GM19397 (cell line): ENCODE data around the gene APMAP.
"Not testable (repeated sequence)": the region's sequence is repeated elsewhere in the genome, so short reads cannot be mapped to it uniquely, and the experiment has no call there.

ENCODE experiments used
- ATAC-seq: cut with Tn5 transposase; IDR thresholded peaks from one replicate; pipeline ENCODE4 v1.9.1; 2021; ENCODE audit warnings: mild to moderate bottlenecking, moderate library complexity; ENCODE audit not compliant: unreplicated experiment

The APMAP gene

GRCh38 chr20:24954151-24954550, 38.4 kb downstream of the APMAP start:
- no peak for ATAC-seq

DNA sequence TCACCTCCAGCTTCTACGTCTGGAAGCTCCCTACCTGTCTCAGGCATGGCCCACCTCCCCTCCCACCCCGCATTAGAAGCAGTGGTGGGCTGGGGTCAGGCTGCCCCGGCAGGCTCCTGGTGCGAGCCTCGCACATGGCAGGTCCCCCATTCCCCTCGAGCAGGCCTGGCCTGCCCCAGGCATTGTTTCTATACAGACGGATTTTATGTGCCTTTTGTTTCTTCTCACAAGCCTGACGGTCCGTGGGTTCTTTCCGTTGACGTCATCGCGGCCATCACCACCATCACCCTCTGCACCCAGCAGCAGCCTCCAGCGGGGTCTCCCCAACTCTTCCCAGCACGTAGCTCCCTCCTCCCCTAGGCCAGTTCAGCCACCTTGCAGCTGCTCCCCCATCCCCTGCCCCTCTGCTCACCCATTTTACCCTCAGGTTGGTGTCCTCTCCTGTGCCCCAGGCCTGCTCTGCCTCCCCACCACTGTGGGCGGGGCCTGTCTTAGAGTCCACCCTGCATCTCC, 38.9 kb downstream of the APMAP start:
- ATAC-seq = no peak

DNA sequence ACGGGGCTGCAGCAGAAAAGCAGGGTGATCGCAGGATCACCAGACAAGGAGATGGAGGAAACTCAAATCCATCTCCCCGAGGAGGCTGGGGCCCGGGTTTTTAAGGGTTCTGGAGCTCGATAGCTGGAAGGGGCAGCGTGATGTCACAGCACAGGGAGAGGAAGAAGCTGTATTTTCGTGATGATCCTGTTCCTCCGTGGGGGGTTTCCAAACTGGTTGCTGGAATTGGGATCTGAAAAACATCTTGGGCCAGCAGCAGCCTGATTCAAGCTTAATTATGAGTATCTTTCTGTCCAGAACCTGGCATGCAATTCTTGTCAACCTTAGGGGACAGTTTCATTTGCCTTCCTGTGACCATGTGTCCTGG, 39.4 kb downstream of the APMAP start:
- ATAC-seq = no peak

- no peak for ATAC-seq
Measured at GRCh38 chr20:24952376-24953208, 40.0 kb downstream of the APMAP start.

GRCh38 chr20:24951536-24952083, 40.9 kb downstream of the APMAP start:
- no peak for ATAC-seq

- no peak for ATAC-seq
Measured at GRCh38 chr20:24950836-24951525, 41.6 kb downstream of the APMAP start.

GRCh38 chr20:24950128-24950835, 42.3 kb downstream of the APMAP start:
- ATAC-seq = no peak

DNA sequence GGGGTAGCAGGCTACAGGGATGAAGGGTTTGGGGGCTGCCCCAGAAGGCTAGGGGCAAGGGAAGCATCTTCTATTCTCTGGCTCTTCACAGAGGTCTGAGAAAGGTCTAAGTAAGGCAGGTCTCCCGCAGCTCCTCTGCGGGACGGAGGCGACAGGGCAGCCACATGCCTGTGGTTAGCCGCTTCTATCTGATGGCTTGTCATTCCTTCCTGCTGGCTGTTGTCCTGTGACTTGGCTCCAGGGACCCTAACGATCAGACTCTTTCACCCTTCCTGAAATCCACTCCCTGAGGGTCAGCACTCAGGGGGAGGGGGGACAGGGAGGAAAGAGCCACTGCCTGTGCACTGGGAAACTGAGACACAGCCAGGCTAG, 42.8 kb downstream of the APMAP start:
- no peak for ATAC-seq

DNA sequence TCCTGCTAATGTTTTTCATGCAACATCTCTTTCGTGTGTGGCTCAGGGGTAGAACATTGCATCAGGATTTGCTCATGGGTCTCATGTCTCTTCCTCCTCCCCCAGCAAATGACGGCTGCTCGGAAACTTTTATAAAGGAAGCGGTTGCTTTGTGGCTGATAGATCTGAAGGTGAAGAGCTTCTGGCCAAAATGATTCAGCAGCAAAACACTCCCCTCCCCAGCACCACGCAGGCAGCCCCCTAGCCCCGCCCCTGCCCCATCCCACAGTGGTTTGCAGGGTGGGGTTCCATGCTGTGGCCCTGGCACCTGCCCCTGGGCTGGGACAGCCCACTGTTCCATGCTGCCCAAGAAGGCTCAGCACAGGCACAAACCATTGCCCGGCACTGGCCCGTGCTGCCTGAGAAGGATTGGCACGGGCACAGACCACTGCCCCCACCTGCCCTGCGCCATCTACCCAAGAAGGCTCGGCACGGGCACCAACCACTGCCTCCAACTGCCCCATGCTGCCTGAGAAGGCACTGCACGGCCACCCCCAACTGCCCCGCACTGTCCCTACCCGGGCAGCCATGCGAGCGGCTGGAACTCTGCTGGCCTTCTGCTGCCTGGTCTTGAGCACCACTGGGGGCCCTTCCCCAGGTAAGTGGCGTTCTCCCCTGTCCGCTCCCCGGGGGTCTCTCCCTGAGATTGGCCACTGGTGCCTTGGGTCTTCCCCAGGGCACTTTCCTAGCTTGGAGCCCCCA, 43.4 kb downstream of the APMAP start, which contains the start of gene CST7:
Gene CST7 (plus strand): TSS at position 331 of the 741 bp plus-strand sequence. CDS start 237 bp downstream, at position 568.
- ATAC-seq = no peak

GRCh38 chr20:24948396-24948938, 44.1 kb downstream of the APMAP start:
- ATAC-seq = not testable (repeated sequence)

DNA sequence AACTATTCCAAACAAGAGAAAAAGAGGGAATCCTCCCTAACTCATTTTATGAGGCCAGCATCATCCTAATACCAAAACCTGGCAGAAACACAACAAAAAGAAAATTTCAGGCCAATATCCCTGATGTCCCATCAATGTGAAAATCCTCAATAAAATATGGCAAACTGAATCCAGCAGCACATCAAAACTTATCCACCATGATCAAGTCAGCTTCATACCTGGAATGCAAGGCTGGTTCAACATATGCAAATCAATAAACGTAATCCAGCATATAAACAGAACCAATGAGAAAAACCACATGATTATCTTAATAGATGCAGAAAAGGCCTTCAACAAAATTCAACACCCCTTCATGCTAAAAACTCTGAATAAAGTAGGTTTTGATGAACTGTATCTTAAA, 46.2 kb downstream of the APMAP start:
- ATAC-seq = not testable (repeated sequence)

GRCh38 chr20:24943731-24944130, 48.8 kb downstream of the APMAP start:
- no peak for ATAC-seq

- no peak for ATAC-seq
Measured at GRCh38 chr20:24943196-24943595, 49.4 kb downstream of the APMAP start.

- ATAC-seq = no peak
Measured at GRCh38 chr20:24942679-24943078, 49.9 kb downstream of the APMAP start.

DNA sequence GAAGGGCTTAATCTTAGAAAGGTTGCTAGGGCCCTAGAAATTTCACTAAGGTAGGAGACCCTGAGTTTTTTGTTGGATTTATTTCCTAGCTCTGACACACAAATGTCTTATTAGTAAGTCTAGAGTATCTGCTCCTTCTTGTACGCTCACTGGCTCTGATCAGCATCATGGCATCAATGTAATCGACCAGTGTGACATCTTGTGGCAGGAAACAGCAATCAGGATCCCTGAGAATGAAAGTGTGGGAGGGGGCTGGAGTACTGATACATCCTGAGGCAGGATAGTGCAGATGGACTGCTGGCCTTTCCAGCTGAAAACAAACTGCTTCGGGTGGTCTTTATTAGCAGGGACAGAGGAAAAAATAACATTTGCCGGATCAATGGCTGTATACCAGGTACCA, 53.5 kb downstream of the APMAP start:
- no peak for ATAC-seq

- no peak for ATAC-seq
Measured at GRCh38 chr20:24938498-24938897, 54.1 kb downstream of the APMAP start.

DNA sequence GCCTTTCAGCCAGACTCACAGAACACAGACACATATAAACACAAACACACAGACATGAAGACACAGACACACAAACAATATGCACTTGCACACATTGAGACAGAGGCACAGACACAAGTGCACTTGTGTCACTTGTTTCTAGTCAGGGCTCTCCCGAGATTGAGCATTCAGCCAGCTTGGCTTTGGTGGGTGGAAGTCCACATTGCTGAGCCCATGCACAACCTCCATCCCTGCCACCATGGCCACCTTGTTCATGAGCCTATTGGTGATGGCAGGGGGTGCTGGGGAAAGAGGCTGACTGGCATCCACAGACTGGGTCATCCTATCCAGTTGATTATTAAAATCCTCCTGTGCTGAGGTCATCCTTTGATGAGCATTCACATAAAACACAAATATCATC, 55.0 kb downstream of the APMAP start:
- ATAC-seq = no peak

DNA sequence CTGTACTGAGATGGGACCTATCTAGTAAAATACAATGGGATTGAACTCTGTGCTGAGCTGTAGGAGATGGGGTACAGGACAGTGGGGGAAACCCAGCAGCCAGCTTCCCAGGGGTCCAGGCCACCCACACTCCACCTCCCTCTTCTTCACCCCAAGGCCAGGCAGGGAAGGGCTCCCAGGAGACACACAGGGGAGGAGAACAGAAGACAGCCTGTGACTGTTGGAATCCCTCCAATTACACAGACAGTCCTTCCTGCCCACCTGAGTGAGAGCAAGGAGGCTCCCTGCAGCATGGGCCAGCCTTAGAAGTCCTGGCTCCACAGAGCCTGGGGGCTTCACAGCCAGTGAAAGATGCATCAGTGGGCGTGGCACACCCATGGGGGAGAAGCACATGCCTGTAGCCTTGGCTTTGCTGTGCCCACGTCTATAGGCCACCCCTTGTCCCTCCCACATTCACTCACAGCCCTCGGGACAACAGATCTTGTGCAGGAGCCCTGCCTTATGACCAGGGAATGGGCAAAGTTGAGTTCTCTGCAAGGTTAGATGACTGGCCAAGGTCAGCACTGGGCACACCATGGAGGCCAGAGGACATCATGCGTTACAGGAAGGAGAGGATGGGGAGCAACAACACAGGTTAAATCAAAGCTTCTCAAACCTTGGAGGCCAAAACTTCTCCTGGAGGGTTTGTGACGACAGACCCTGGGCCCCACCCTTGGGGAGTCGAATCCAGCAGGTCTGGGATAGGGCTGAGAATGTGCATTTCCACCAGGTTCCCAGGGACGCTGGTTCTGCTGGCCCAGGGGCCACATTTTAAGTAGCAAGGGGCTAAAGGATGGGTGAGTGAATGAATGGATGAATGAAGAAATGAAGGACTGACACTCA, 55.8 kb downstream of the APMAP start:
- no peak for ATAC-seq
